PC-9 (cell line): ENCODE results near the gene FMR1NB.

Experiments
- EZH2 ChIP-seq: fragments of 200-600 bp; sonication (generic); IDR thresholded peaks from 2 replicates; pipeline ENCODE4 v1.8.0; 2017; ENCODE audit warnings: antibody characterized with exemption, low read depth
- TF ChIP-seq, protein P1 (sequence below): fragments of 200-600 bp; sonication (generic); conservative IDR thresholded peaks from 2 replicates; pipeline ENCODE4 v1.6.1; 2017; ENCODE audit warnings: mixed run types, antibody characterized with exemption, mild to moderate bottlenecking, moderate library complexity

DNA sequence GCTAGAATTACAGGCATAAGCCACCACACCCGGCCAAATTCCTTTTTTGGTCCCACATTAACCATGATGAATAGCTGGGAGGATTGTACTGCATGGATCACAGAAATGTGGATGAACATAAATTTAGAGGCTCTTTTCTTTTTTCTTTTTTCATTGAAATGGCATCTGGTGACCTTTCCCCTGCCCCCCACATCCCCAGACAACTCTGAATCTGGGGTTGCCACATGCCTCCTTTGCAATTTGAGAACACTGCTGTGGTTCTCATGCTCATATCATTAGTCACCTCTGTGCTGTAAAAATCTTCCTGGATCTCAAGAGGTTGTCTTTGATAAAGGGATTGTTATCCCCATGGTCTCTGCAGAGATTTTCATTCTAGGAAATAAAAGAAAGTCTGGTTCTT is 22.8 kb upstream of the FMR1NB start:
- TF ChIP-seq, protein P1, sequence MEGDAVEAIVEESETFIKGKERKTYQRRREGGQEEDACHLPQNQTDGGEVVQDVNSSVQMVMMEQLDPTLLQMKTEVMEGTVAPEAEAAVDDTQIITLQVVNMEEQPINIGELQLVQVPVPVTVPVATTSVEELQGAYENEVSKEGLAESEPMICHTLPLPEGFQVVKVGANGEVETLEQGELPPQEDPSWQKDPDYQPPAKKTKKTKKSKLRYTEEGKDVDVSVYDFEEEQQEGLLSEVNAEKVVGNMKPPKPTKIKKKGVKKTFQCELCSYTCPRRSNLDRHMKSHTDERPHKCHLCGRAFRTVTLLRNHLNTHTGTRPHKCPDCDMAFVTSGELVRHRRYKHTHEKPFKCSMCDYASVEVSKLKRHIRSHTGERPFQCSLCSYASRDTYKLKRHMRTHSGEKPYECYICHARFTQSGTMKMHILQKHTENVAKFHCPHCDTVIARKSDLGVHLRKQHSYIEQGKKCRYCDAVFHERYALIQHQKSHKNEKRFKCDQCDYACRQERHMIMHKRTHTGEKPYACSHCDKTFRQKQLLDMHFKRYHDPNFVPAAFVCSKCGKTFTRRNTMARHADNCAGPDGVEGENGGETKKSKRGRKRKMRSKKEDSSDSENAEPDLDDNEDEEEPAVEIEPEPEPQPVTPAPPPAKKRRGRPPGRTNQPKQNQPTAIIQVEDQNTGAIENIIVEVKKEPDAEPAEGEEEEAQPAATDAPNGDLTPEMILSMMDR, result no peak
- no peak for TF ChIP-seq EZH2
